NCI-H128 (cell line): ENCODE data around the gene FAR1.

Experiments
- DNase-seq: peaks from one replicate; lab custom pipeline; 2025; ENCODE audit not compliant: unreplicated experiment; lab: John Stamatoyannopoulos, UW

Gene FAR1

GRCh38 chr11:13669544-13670488 lies 1.3 kb downstream of the FAR1 start:
- no peak for DNase-seq

GRCh38 chr11:13672576-13673210 lies 4.2 kb downstream of the FAR1 start:
- no peak for DNase-seq

GRCh38 chr11:13674799-13675509 lies 6.5 kb downstream of the FAR1 start:
- no peak for DNase-seq

GRCh38 chr11:13676576-13676975 lies 8.1 kb downstream of the FAR1 start:
- DNase-seq: no peak

GRCh38 chr11:13679768-13680167 lies 11.3 kb downstream of the FAR1 start:
- no peak for DNase-seq

GRCh38 chr11:13680501-13681264 lies 12.2 kb downstream of the FAR1 start:
- DNase-seq: no peak

GRCh38 chr11:13681446-13681845 lies 13.0 kb downstream of the FAR1 start:
- no peak for DNase-seq

GRCh38 chr11:13682212-13682611 lies 13.7 kb downstream of the FAR1 start:
- DNase-seq: no peak

GRCh38 chr11:13685461-13686108 lies 17.1 kb downstream of the FAR1 start:
- DNase-seq: no peak

GRCh38 chr11:13686776-13687175 lies 18.3 kb downstream of the FAR1 start:
- no peak for DNase-seq

GRCh38 chr11:13687271-13687670 lies 18.8 kb downstream of the FAR1 start:
- no peak for DNase-seq

- DNase-seq: no peak
Observed at GRCh38 chr11:13691286-13691899, 22.9 kb downstream of the FAR1 start.

GRCh38 chr11:13692172-13692571 lies 23.7 kb downstream of the FAR1 start:
- DNase-seq: no peak

GRCh38 chr11:13694115-13694514 lies 25.6 kb downstream of the FAR1 start:
- DNase-seq: no peak

GRCh38 chr11:13695886-13696285 lies 27.4 kb downstream of the FAR1 start:
- no peak for DNase-seq

- no peak for DNase-seq
Observed at GRCh38 chr11:13697710-13698109, 29.2 kb downstream of the FAR1 start.

GRCh38 chr11:13698132-13698531 lies 29.7 kb downstream of the FAR1 start:
- no peak for DNase-seq

- DNase-seq: no peak
Observed at GRCh38 chr11:13699041-13699440, 30.6 kb downstream of the FAR1 start.

- no peak for DNase-seq
Observed at GRCh38 chr11:13699870-13700269, 31.4 kb downstream of the FAR1 start.

GRCh38 chr11:13701506-13701905 lies 33.0 kb downstream of the FAR1 start:
- no peak for DNase-seq
